Common myeloid progenitor, CD34-positive (primary cell): ENCODE results near the gene CLSTN2.

Source experiments
- CTCF ChIA-PET: fragments of 350-600 bp; sonication (Branson Sonifier 250); formaldehyde crosslinking; loops from one replicate; lab custom pipeline; 2021; ENCODE audit warnings: antibody characterized with exemption; lab: Charles Lee
- POLR2A ChIA-PET: fragments of 350-600 bp; sonication (Branson Sonifier 250); formaldehyde crosslinking; loops from one replicate; lab custom pipeline; 2021; ENCODE audit warnings: antibody characterized with exemption; lab: Charles Lee
- DNase-seq, 3 donors: peaks; one replicate each; pipeline versions ENCODE4 v3.0.0 to v3.0.0-alpha.2; 2013
- H3K27ac ChIP-seq, 2 experiments: 1 replicate in 1 of 2; 2 replicates in 1 of 2; pipeline ENCODE4 v1.7.0; 2013; ENCODE audit warnings: inconsistent platforms in 2 of 2, low read length in 2 of 2, mild to moderate bottlenecking in 2 of 2, low read depth in 1 of 2, moderate library complexity in 1 of 2; ENCODE audit not compliant: severe bottlenecking in 2 of 2, insufficient read depth in 1 of 2, poor library complexity in 1 of 2
- H3K27me3 ChIP-seq, 5 experiments: replicated peaks in 2 of 5; 1 replicate in 3 of 5; 2 replicates in 2 of 5; pipeline versions ENCODE4 v1.6.1 to v1.7.0; 2013; ENCODE audit warnings: low read length in 4 of 5, mild to moderate bottlenecking in 2 of 5, moderate library complexity in 2 of 5, inconsistent platforms in 1 of 5; ENCODE audit not compliant: insufficient read depth in 5 of 5, control insufficient read depth in 4 of 5
- H3K36me3 ChIP-seq, 4 experiments: 1 replicate in 2 of 4; 2 replicates in 2 of 4; pipeline versions ENCODE4 v1.6.1 to v1.7.0; 2013; ENCODE audit warnings: low read length in 3 of 4, control low read depth in 1 of 4, mild to moderate bottlenecking in 1 of 4; ENCODE audit not compliant: control insufficient read depth in 4 of 4, insufficient read depth in 4 of 4
- H3K4me1 ChIP-seq, 4 experiments: 1 replicate in 3 of 4; 2 replicates in 1 of 4; pipeline versions ENCODE4 v1.6.1 to v1.7.1; 2013; ENCODE audit warnings: low read length in 3 of 4, mild to moderate bottlenecking in 3 of 4, control low read depth in 1 of 4, inconsistent platforms in 1 of 4, moderate library complexity in 1 of 4; ENCODE audit not compliant: control insufficient read depth in 4 of 4, insufficient read depth in 4 of 4; ENCODE audit errors: control extremely low read depth in 1 of 4
- H3K4me3 ChIP-seq, 7 experiments: 1 replicate in 4 of 7; 2 replicates in 3 of 7; pipeline versions ENCODE4 v1.5.1 to v1.7.0; 2013; ENCODE audit warnings: mild to moderate bottlenecking in 7 of 7, low read length in 6 of 7, moderate library complexity in 6 of 7, inconsistent platforms in 2 of 7, low read depth in 2 of 7, control low read depth in 1 of 7; ENCODE audit not compliant: insufficient read depth in 4 of 7, control insufficient read depth in 1 of 7; ENCODE audit errors: extremely low read depth in 1 of 7
- H3K9me3 ChIP-seq, 5 experiments: 1 replicate in 4 of 5; 2 replicates in 1 of 5; pipeline versions ENCODE4 v1.6.1 to v1.7.1; 2013; ENCODE audit warnings: low read length in 4 of 5, mild to moderate bottlenecking in 2 of 5, inconsistent platforms in 1 of 5, low read depth in 1 of 5, moderate library complexity in 1 of 5; ENCODE audit not compliant: control insufficient read depth in 4 of 5, insufficient read depth in 2 of 5; ENCODE audit errors: control extremely low read depth in 1 of 5
- WGBS: methylation state at CpG from one replicate; pipeline ENCODE4 v1.1.5; 2013; ENCODE audit not compliant: insufficient coverage; 5-methylcytosine and 5-hydroxymethylcytosine counted together

Gene CLSTN2

GRCh38 chr3:140469491-140469890, 534.5 kb downstream of the CLSTN2 start:
- DNase-seq: no peak
- no peak overlapping the region for H3K27ac ChIP-seq
- no peaks in the 10 kb centered on the region for H3K36me3 ChIP-seq
- WGBS: 89% methylated on average over 3 of the region's 4 CpGs
- peaks cover 0 to 9% (median 0%) of the 10 kb centered on the region in 5 experiments for H3K27me3 ChIP-seq
- CTCF ChIA-PET: no interaction called here
- no peaks in the 10 kb centered on the region for H3K9me3 ChIP-seq
- POLR2A ChIA-PET: no interaction called here
- no peak overlapping the region for H3K4me3 ChIP-seq
- no peaks in the 10 kb centered on the region for H3K4me1 ChIP-seq

GRCh38 chr3:140470211-140470610, 535.2 kb downstream of the CLSTN2 start:
- Histone ChIP-seq H3K36me3 (no peaks in the 10 kb centered on the region), H3K9me3 (no peaks in the 10 kb centered on the region), H3K4me1 (no peaks in the 10 kb centered on the region), H3K27me3 (peaks cover 0 to 9% (median 0%) of the 10 kb centered on the region in 5 experiments), H3K27ac (no peak overlapping the region), H3K4me3 (no peak overlapping the region)
- ChIA-PET CTCF (no interaction called here), POLR2A (no interaction called here)
- no peak for DNase-seq
- WGBS: 75% methylated on average over 4 of the region's 4 CpGs

- 100% methylated on average over 2 of the region's 2 CpGs for WGBS
- Histone ChIP-seq H3K36me3 (no peaks in the 10 kb centered on the region), H3K27me3 (peaks cover 0 to 11% (median 0%) of the 10 kb centered on the region in 5 experiments), H3K9me3 (no peaks in the 10 kb centered on the region), H3K4me1 (no peaks in the 10 kb centered on the region), H3K27ac (no peak overlapping the region), H3K4me3 (no peak overlapping the region)
- ChIA-PET CTCF (no interaction called here), POLR2A (no interaction called here)
- DNase-seq: no peak
These were observed 536.0 kb downstream of the CLSTN2 start for GRCh38 chr3:140470962-140471361.

GRCh38 chr3:140472306-140473020, 537.5 kb downstream of the CLSTN2 start:
- Histone ChIP-seq H3K36me3 (no peaks in the 10 kb centered on the region), H3K27me3 (peaks cover 0 to 11% (median 0%) of the 10 kb centered on the region in 5 experiments), H3K9me3 (no peaks in the 10 kb centered on the region), H3K4me1 (no peaks in the 10 kb centered on the region), H3K4me3 (no peak overlapping the region), H3K27ac (no peak overlapping the region)
- WGBS: 94% methylated on average over 1 of the region's 3 CpGs
- POLR2A ChIA-PET: no interaction called here
- DNase-seq: no peak
- CTCF ChIA-PET: no interaction called here

GRCh38 chr3:140487566-140487965, 552.6 kb downstream of the CLSTN2 start:
- H3K9me3 ChIP-seq: peaks cover 0 to 5% (median 0%) of the 10 kb centered on the region in 5 experiments
- H3K27me3 ChIP-seq: no peaks in the 10 kb centered on the region
- no peaks in the 10 kb centered on the region for H3K36me3 ChIP-seq
- DNase-seq: no peak
- ChIA-PET CTCF (no interaction called here), POLR2A (no interaction called here)
- 83% methylated on average over 1 of the region's 1 CpG for WGBS
- H3K4me1 ChIP-seq: no peaks in the 10 kb centered on the region
- H3K4me3 ChIP-seq: no peak overlapping the region
- H3K27ac ChIP-seq: no peak overlapping the region

- Histone ChIP-seq H3K27ac (no peak overlapping the region), H3K36me3 (no peaks in the 10 kb centered on the region), H3K4me1 (no peaks in the 10 kb centered on the region), H3K27me3 (no peaks in the 10 kb centered on the region), H3K4me3 (no peak overlapping the region), H3K9me3 (no peaks in the 10 kb centered on the region)
- ChIA-PET CTCF (no interaction called here), POLR2A (no interaction called here)
- WGBS: 100% methylated on average over 1 of the region's 1 CpG
- DNase-seq: no peak
These were observed 558.3 kb downstream of the CLSTN2 start for GRCh38 chr3:140493271-140493670.

GRCh38 chr3:140494970-140495369, 560.0 kb downstream of the CLSTN2 start:
- 83% methylated on average over 1 of the region's 2 CpGs for WGBS
- Histone ChIP-seq H3K27ac (no peak overlapping the region), H3K27me3 (no peaks in the 10 kb centered on the region), H3K9me3 (no peaks in the 10 kb centered on the region), H3K4me3 (no peak overlapping the region), H3K36me3 (no peaks in the 10 kb centered on the region), H3K4me1 (no peaks in the 10 kb centered on the region)
- POLR2A ChIA-PET: no interaction called here
- DNase-seq: peak in 1 of 3 donors; percentile 2
- CTCF ChIA-PET: no interaction called here
